Measurements from ENCODE around the gene DNMBP.
"Not testable (repeated sequence)": the region's sequence is repeated elsewhere in the genome, so short reads cannot be mapped to it uniquely, and the experiment has no call there.

DNMBP gene

DNA sequence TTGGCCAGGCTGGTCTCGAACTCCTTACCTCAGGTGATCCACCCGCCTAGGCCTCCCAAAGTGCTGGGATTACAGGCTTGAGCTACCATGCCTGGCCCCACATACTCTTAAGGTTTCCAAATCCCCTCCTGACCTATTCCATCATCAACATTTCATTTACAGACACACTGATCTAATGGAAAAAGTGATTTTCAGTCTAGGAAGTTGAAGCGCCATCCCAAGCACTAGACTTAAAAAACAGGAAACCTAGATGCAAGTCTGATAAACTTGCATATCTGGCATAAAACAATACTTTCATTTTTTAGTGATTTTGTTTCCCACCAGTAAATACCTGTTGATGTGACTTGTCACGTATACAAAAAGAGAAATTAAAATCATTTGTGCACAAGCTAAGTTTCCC, 44.0 kb downstream of the DNMBP start:
- TF ChIP-seq EZH2phosphoT487 (IDR thresholded peaks at IDR 0.05; ENCODE audit: low read length): no peak
- no peak for TF ChIP-seq EZH2 (optimal IDR thresholded peaks at IDR 0.05; ENCODE audit: low read depth, low read length)
- TF ChIP-seq CTCF (IDR thresholded peaks at IDR 0.05; ENCODE audit: low read length): no peak
- Histone ChIP-seq H3F3A (ENCODE audit: insufficient read depth, low read length) (no peaks in the 10 kb centered on the region), H3K9me3 (replicated peaks; ENCODE audit: insufficient read depth, low read length) (no peaks in the 10 kb centered on the region), H3K36me3 (replicated peaks; ENCODE audit: insufficient read depth, low read length) (no peaks in the 10 kb centered on the region), H3K27me3 (replicated peaks; ENCODE audit: insufficient read depth, low read length) (no peaks in the 10 kb centered on the region), H3K9me2 (replicated peaks; ENCODE audit: insufficient read depth, low read length) (no peaks in the 10 kb centered on the region), H3K9ac (ENCODE audit: low read length) (no peak overlapping the region), H2AFZ (ENCODE audit: low read length) (no peak overlapping the region), H3K4me2 (ENCODE audit: low read depth, low read length) (no peak overlapping the region), H4K20me1 (ENCODE audit: insufficient read depth, low read length) (no peaks in the 10 kb centered on the region), H3K4me3 (ENCODE audit: low read length) (no peak overlapping the region), H3K4me1 (ENCODE audit: low read length) (no peaks in the 10 kb centered on the region), H3K27ac (ENCODE audit: low read length) (no peak overlapping the region), H3K79me2 (ENCODE audit: low read length) (no peaks in the 10 kb centered on the region)
- no peak for DNase-seq

DNA sequence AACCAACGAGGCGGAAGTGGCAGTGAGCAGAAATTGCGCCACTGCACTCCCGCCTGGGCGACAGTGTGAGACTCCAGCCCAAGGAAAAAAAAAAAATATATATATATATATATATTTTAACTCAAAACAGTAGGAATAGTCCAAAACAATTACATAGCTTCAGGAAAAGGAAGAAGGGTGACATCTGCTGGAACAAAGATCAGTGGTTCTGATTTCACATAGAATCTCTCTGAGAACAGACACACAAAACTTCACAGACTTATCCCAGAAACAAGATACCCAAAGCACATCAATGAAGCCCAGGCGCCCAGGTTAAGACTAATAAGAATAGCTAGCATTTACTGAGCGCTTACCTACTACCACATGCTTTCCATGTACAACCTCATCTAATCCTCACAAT, 45.0 kb downstream of the DNMBP start:
- no peaks in the 10 kb centered on the region for H3K9me3 ChIP-seq (replicated peaks; ENCODE audit: insufficient read depth, low read length)
- no peaks in the 10 kb centered on the region for H3K79me2 ChIP-seq (ENCODE audit: low read length)
- H3F3A ChIP-seq (ENCODE audit: insufficient read depth, low read length): no peaks in the 10 kb centered on the region
- H3K27ac ChIP-seq (ENCODE audit: low read length): no peak overlapping the region
- TF ChIP-seq EZH2 (optimal IDR thresholded peaks at IDR 0.05; ENCODE audit: low read depth, low read length) (no peak), CTCF (IDR thresholded peaks at IDR 0.05; ENCODE audit: low read length) (no peak), EZH2phosphoT487 (IDR thresholded peaks at IDR 0.05; ENCODE audit: low read length) (no peak)
- H3K9ac ChIP-seq (ENCODE audit: low read length): no peak overlapping the region
- DNase-seq: no peak
- H2AFZ ChIP-seq (ENCODE audit: low read length): no peak overlapping the region
- H3K27me3 ChIP-seq (replicated peaks; ENCODE audit: insufficient read depth, low read length): no peaks in the 10 kb centered on the region
- no peaks in the 10 kb centered on the region for H3K9me2 ChIP-seq (replicated peaks; ENCODE audit: insufficient read depth, low read length)
- no peak overlapping the region for H3K4me3 ChIP-seq (ENCODE audit: low read length)
- no peaks in the 10 kb centered on the region for H3K4me1 ChIP-seq (ENCODE audit: low read length)
- no peak overlapping the region for H3K4me2 ChIP-seq (ENCODE audit: low read depth, low read length)
- no peaks in the 10 kb centered on the region for H3K36me3 ChIP-seq (replicated peaks; ENCODE audit: insufficient read depth, low read length)
- H4K20me1 ChIP-seq (ENCODE audit: insufficient read depth, low read length): no peaks in the 10 kb centered on the region

DNA sequence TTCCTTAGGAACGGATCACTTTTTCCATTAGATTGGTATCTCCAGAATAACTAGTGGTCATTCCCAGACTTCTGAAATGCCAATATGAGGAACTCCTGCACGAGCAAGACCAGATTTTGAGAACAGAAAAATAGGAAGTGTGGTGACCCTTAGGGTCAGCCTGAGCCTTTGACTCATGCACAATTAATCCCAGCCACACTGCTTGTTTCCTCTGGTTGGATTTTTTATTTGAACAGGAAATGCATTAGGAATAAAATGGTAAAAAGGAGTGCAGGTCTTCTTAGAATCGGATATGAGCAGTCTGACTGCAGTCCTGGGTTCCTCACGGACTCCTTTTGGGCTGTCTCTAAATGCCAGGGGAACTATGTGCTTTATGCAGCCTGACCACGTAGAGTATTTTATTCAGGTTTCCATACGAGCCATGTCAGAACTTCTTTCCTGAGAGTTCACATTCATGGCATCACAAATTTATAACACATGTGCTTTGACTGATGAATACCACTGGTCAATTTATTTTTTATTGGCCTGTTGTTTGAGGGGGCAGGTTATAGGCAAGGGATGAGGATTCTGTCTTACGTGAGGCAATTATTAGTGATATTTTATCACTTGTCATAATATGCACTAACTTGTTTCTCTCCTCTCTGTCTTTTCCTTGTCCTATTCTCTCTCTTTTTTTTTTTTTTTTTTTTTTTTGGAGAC, 46.1 kb downstream of the DNMBP start:
- H3K79me2 ChIP-seq (ENCODE audit: low read length); DNase-seq; H3F3A ChIP-seq (ENCODE audit: insufficient read depth, low read length); H3K4me1 ChIP-seq (ENCODE audit: low read length); H3K9me3 ChIP-seq (replicated peaks; ENCODE audit: insufficient read depth, low read length); H2AFZ ChIP-seq (ENCODE audit: low read length); H3K9me2 ChIP-seq (replicated peaks; ENCODE audit: insufficient read depth, low read length); H3K4me2 ChIP-seq (ENCODE audit: low read depth, low read length); H4K20me1 ChIP-seq (ENCODE audit: insufficient read depth, low read length); H3K36me3 ChIP-seq (replicated peaks; ENCODE audit: insufficient read depth, low read length); H3K27ac ChIP-seq (ENCODE audit: low read length); H3K4me3 ChIP-seq (ENCODE audit: low read length); H3K9ac ChIP-seq (ENCODE audit: low read length); H3K27me3 ChIP-seq (replicated peaks; ENCODE audit: insufficient read depth, low read length): not testable (repeated sequence)

DNA sequence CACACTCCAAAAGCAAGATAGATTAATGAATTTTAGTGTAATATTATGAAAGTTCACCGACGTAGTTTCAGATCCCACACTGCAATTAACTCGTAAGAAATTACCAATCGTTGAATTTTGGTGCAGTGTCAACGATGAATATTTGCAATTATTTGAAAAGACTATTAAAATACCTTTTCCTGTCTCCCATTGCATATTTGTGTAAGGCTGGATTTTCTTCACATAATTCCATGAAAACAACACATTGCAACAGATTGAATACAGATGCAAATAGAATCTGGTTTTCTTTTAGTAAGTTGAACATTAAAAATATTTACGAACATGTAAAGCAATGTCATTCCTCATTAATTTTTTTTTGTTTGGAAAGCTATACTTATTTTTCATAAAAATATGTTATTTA, 50.9 kb downstream of the DNMBP start:
- Histone ChIP-seq H3F3A (ENCODE audit: insufficient read depth, low read length) (no peaks in the 10 kb centered on the region), H3K27me3 (replicated peaks; ENCODE audit: insufficient read depth, low read length) (no peaks in the 10 kb centered on the region), H2AFZ (ENCODE audit: low read length) (no peak overlapping the region), H3K9me3 (replicated peaks; ENCODE audit: insufficient read depth, low read length) (no peaks in the 10 kb centered on the region), H3K4me3 (ENCODE audit: low read length) (no peak overlapping the region), H3K36me3 (replicated peaks; ENCODE audit: insufficient read depth, low read length) (no peaks in the 10 kb centered on the region), H3K9me2 (replicated peaks; ENCODE audit: insufficient read depth, low read length) (no peaks in the 10 kb centered on the region), H4K20me1 (ENCODE audit: insufficient read depth, low read length) (no peaks in the 10 kb centered on the region), H3K79me2 (ENCODE audit: low read length) (no peaks in the 10 kb centered on the region), H3K27ac (ENCODE audit: low read length) (no peak overlapping the region), H3K9ac (ENCODE audit: low read length) (no peak overlapping the region), H3K4me1 (ENCODE audit: low read length) (no peaks in the 10 kb centered on the region), H3K4me2 (ENCODE audit: low read depth, low read length) (no peak overlapping the region)
- no peak for DNase-seq
- TF ChIP-seq EZH2 (optimal IDR thresholded peaks at IDR 0.05; ENCODE audit: low read depth, low read length): no peak
- TF ChIP-seq CTCF (IDR thresholded peaks at IDR 0.05; ENCODE audit: low read length): no peak
- TF ChIP-seq EZH2phosphoT487 (IDR thresholded peaks at IDR 0.05; ENCODE audit: low read length): no peak
